ENCODE data around the gene GREM1. TPM values are rescaled to one million over a fixed set of nuclear protein-coding genes. Genes with fewer than 3 reads are reported as not detected.

Gene GREM1
- total RNA-seq, 1 experiment from 2014 or later, result 36.6 TPM

DNA sequence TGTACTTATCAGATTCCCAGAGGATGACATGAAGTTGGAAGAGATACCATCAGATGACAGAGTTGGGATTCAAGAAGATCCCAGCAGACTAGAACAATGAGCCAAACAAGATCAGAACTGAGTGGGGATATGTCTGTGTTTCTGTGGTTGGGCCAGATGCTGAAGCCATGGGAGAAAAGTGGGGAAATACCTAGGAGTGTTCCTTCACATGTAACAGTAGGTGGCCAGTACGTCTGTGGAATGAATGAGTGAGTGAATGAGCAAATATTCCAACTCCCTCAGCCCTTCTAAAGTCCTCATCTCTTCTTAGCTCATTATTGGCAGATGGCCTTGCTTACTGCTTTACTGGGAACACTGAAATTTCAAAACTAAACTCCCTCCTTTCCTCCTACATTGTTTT, 32.2 kb upstream of the GREM1 start:
- no peak overlapping the region for H3K27ac ChIP-seq
- H3K4me3 ChIP-seq, result no peak overlapping the region
- H3K36me3 ChIP-seq, result no peaks in the 10 kb centered on the region
- no peaks in the 10 kb centered on the region; the same call in 1 of the 2 replicates for H3K4me1 ChIP-seq
- H3K9me3 ChIP-seq (replicated peaks), result no peaks in the 10 kb centered on the region; the same call in 1 of the 2 replicates
- no peaks in the 10 kb centered on the region for H3K27me3 ChIP-seq
- no peak for DNase-seq

DNA sequence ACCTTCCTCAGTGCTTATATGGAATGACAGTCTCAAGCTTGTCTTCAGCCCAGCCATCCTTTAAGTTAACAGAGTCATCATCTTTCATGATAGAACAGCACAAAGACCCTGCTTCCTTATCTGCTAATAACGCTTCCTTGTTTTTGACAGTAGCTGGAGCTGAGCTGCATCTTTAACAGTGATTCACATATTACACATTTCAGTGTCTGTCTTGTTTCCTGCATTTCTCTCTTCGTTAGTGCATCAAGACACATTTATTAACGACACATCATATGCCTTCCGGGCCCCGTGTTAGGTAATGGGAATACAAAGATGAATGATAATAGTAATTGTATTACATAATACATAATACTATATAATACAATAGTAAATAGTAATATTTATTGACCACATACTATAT, 30.2 kb upstream of the GREM1 start:
- Histone ChIP-seq H3K4me3 (no peak overlapping the region), H3K4me1 (no peaks in the 10 kb centered on the region; the same call in 1 of the 2 replicates), H3K9me3 (replicated peaks) (0 out of 2 replicates have a peak, but pooled peaks cover 2% of the 10 kb centered on the region), H3K27me3 (no peaks in the 10 kb centered on the region), H3K27ac (no peak overlapping the region), H3K36me3 (no peaks in the 10 kb centered on the region)
- no peak for DNase-seq

GRCh38 chr15:32688151-32688639, 29.6 kb upstream of the GREM1 start:
- 0 out of 2 replicates have a peak, but pooled peaks cover 2% of the 10 kb centered on the region for H3K9me3 ChIP-seq (replicated peaks)
- no peaks in the 10 kb centered on the region; the same call in 1 of the 2 replicates for H3K4me1 ChIP-seq
- H3K27me3 ChIP-seq, result no peaks in the 10 kb centered on the region
- DNase-seq, result peak in 1 of 2 experiments; percentile 16
- no peak overlapping the region for H3K27ac ChIP-seq
- H3K4me3 ChIP-seq, result no peak overlapping the region
- H3K36me3 ChIP-seq, result no peaks in the 10 kb centered on the region

- Histone ChIP-seq H3K27ac (no peak overlapping the region), H3K4me1 (no peaks in the 10 kb centered on the region; the same call in 1 of the 2 replicates), H3K36me3 (no peaks in the 10 kb centered on the region), H3K27me3 (no peaks in the 10 kb centered on the region), H3K9me3 (replicated peaks) (0 out of 2 replicates have a peak, but pooled peaks cover 2% of the 10 kb centered on the region), H3K4me3 (peak overlapping the region; percentile 29)
- DNase-seq, result no peak
Observed at GRCh38 chr15:32690941-32691688, 26.7 kb upstream of the GREM1 start.

- Histone ChIP-seq H3K4me1 (no peaks in the 10 kb centered on the region; the same call in 1 of the 2 replicates), H3K27ac (no peak overlapping the region), H3K36me3 (no peaks in the 10 kb centered on the region), H3K27me3 (no peaks in the 10 kb centered on the region), H3K9me3 (replicated peaks) (0 out of 2 replicates have a peak, but pooled peaks cover 2% of the 10 kb centered on the region), H3K4me3 (no peak overlapping the region)
- no peak for DNase-seq
Observed at GRCh38 chr15:32691689-32692038, 26.1 kb upstream of the GREM1 start.

GRCh38 chr15:32692286-32692685, 25.5 kb upstream of the GREM1 start:
- Histone ChIP-seq H3K4me3 (no peak overlapping the region), H3K9me3 (replicated peaks) (0 out of 2 replicates have a peak, but pooled peaks cover 2% of the 10 kb centered on the region), H3K27ac (no peak overlapping the region), H3K27me3 (no peaks in the 10 kb centered on the region), H3K4me1 (no peaks in the 10 kb centered on the region; the same call in 1 of the 2 replicates), H3K36me3 (no peaks in the 10 kb centered on the region)
- no peak for DNase-seq

- Histone ChIP-seq H3K27me3 (no peaks in the 10 kb centered on the region), H3K27ac (no peak overlapping the region), H3K4me1 (no peaks in the 10 kb centered on the region), H3K36me3 (no peaks in the 10 kb centered on the region), H3K9me3 (replicated peaks) (0 out of 2 replicates have a peak, but pooled peaks cover 2% of the 10 kb centered on the region), H3K4me3 (no peak overlapping the region)
- no peak for DNase-seq
Observed at GRCh38 chr15:32694222-32694983, 23.4 kb upstream of the GREM1 start.

- Histone ChIP-seq H3K4me1 (no peaks in the 10 kb centered on the region), H3K27ac (no peak overlapping the region), H3K9me3 (replicated peaks) (no peaks in the 10 kb centered on the region), H3K27me3 (no peaks in the 10 kb centered on the region), H3K36me3 (no peaks in the 10 kb centered on the region), H3K4me3 (no peak overlapping the region)
- no peak for DNase-seq
Observed at GRCh38 chr15:32698773-32699390, 18.9 kb upstream of the GREM1 start.

DNA sequence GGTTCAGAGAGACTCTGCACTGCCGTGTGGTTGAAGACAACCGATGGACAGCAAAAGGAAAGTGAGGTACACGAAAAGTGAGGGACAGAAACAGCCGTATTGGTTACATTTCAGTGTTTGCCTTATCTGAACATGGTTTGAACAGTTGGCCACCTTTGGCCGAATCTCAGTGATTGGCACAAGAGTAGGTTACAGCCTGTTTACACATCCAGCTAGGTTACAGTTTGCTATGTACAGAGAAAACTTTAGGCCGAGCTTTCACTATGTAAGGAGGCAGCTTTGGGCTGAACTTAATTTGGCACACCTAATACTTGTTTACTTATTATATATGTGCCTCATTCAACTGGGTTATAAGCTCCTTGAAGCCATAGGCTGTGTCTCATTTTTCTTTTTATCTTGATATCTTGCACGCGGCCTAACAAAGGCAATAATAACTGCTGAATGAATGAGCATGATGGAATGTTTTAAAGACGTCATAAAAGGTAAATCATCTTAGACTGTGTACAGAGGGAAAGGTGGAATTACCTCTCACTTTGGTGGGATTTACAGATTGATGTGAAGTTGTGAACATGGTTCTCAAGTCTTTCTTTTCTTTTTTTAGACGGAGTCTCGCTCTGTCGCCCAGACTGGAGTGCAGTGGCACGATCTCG, 17.2 kb upstream of the GREM1 start:
- H3K36me3 ChIP-seq, result no peaks in the 10 kb centered on the region
- H3K27me3 ChIP-seq, result no peaks in the 10 kb centered on the region
- H3K4me1 ChIP-seq, result no peaks in the 10 kb centered on the region
- DNase-seq, result no peak
- no peak overlapping the region for H3K27ac ChIP-seq
- H3K4me3 ChIP-seq, result no peak overlapping the region
- H3K9me3 ChIP-seq (replicated peaks), result no peaks in the 10 kb centered on the region

DNA sequence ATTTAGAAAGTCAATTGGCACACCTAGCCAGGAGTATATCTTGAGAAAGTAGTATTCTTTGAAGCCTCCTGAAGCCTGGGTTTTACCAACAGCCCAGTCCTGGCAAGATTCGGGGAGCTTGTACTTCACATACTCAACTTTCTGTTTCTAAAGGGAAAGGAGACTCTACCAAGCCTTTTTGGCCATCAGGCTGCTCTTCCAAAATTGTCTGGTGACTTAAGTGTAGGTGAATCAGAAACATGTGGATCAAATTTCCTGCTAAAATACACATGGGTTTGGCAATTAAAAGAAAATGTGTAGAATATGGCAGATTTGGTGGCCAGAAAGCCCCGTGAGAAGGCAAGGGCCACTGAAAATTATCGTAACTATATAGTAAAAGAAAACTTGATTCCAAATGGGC, 15.9 kb upstream of the GREM1 start:
- Histone ChIP-seq H3K9me3 (replicated peaks) (no peaks in the 10 kb centered on the region), H3K27ac (no peak overlapping the region), H3K4me3 (no peak overlapping the region), H3K27me3 (no peaks in the 10 kb centered on the region), H3K36me3 (no peaks in the 10 kb centered on the region), H3K4me1 (no peaks in the 10 kb centered on the region)
- no peak for DNase-seq

DNA sequence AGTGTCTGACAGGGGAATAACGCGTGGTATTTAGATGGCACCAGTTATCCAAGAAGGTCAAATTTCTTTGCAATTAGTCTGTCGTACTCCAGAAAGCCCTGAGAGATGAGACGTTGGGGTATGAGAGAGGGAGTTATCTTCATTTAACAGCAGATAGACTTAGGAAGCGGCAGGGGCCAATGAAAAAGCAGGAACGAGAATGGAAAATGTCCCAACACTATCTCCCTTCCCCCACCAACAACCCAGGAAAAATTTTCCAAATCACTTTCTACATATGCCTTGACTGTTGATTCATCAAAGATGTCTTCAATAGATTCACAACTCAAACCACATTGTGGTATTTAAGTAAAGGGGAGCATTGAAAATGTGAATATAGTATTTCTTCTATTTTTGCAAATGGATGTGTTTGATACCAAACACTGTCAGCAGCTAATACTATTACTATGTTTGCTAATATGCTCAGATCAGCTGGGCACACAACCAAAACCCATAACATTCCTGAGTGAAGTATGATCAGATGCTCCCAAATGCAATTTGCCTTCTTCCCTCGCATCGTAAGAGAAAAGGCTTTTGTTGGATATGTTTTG, 13.3 kb upstream of the GREM1 start:
- Histone ChIP-seq H3K36me3 (no peaks in the 10 kb centered on the region), H3K27me3 (no peaks in the 10 kb centered on the region), H3K27ac (no peak overlapping the region), H3K4me3 (no peak overlapping the region), H3K4me1 (no peaks in the 10 kb centered on the region), H3K9me3 (replicated peaks) (no peaks in the 10 kb centered on the region)
- DNase-seq, result no peak

- Histone ChIP-seq H3K36me3 (no peaks in the 10 kb centered on the region), H3K27ac (no peak overlapping the region), H3K4me3 (no peak overlapping the region), H3K27me3 (no peaks in the 10 kb centered on the region), H3K9me3 (replicated peaks) (no peaks in the 10 kb centered on the region), H3K4me1 (no peaks in the 10 kb centered on the region)
- DNase-seq, result no peak
Observed at GRCh38 chr15:32705446-32705845, 12.4 kb upstream of the GREM1 start.

GRCh38 chr15:32706704-32707103, 11.1 kb upstream of the GREM1 start:
- Histone ChIP-seq H3K36me3 (no peaks in the 10 kb centered on the region), H3K27ac (no peak overlapping the region), H3K4me3 (no peak overlapping the region), H3K9me3 (replicated peaks) (no peaks in the 10 kb centered on the region), H3K27me3 (no peaks in the 10 kb centered on the region), H3K4me1 (no peaks in the 10 kb centered on the region)
- no peak for DNase-seq

- Histone ChIP-seq H3K36me3 (no peaks in the 10 kb centered on the region), H3K27ac (no peak overlapping the region), H3K27me3 (no peaks in the 10 kb centered on the region), H3K4me3 (no peak overlapping the region), H3K4me1 (no peaks in the 10 kb centered on the region), H3K9me3 (replicated peaks) (no peaks in the 10 kb centered on the region)
- peak in 1 of 2 experiments; percentile 27 for DNase-seq
Observed at GRCh38 chr15:32707436-32707835, 10.4 kb upstream of the GREM1 start.

Measured in SJCRH30 (cell line).